NCI-H2107 treated with DMSO at 0.1 percent for 48 hours (cell line): ENCODE data around the gene ACR.
A peak's percentile ranks its signal among the peaks of the same experiment; 100 is the strongest.
"Not testable (repeated sequence)": the region's sequence is repeated elsewhere in the genome, so short reads cannot be mapped to it uniquely, and the experiment has no call there.

Experiments
- DNase-seq: peaks from one replicate; lab custom pipeline; 2025; ENCODE audit not compliant: unreplicated experiment; lab: John Stamatoyannopoulos, UW

Gene ACR

DNA sequence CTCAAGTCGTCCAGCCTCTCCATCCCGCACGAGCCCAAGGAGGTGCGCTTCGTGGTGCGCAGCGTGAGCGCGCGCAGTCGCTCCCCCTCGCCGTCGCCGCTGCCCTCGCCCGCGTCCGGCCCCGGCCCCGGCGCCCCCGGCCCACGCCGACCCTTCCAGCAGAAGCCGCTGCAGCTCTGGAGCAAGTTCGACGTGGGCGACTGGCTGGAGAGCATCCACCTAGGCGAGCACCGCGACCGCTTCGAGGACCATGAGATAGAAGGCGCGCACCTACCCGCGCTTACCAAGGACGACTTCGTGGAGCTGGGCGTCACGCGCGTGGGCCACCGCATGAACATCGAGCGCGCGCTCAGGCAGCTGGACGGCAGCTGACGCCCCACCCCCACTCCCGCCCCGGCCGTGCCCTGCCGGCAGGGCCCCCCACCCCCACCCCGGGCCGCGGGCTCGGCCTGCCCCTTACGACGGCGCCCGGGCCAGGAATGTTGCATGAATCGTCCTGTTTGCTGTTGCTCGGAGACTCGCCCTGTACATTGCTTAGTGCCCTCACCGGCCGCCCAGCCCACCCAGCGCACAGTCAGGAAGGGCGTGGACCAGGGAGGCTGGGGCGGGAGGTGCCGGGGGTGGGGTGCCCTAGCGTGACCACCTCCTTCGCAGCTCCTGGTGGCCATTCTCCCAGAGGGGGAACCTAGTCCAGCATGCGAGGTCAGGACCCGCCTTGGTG lies 6.9 kb upstream of the ACR start:
- no peak for DNase-seq

DNA sequence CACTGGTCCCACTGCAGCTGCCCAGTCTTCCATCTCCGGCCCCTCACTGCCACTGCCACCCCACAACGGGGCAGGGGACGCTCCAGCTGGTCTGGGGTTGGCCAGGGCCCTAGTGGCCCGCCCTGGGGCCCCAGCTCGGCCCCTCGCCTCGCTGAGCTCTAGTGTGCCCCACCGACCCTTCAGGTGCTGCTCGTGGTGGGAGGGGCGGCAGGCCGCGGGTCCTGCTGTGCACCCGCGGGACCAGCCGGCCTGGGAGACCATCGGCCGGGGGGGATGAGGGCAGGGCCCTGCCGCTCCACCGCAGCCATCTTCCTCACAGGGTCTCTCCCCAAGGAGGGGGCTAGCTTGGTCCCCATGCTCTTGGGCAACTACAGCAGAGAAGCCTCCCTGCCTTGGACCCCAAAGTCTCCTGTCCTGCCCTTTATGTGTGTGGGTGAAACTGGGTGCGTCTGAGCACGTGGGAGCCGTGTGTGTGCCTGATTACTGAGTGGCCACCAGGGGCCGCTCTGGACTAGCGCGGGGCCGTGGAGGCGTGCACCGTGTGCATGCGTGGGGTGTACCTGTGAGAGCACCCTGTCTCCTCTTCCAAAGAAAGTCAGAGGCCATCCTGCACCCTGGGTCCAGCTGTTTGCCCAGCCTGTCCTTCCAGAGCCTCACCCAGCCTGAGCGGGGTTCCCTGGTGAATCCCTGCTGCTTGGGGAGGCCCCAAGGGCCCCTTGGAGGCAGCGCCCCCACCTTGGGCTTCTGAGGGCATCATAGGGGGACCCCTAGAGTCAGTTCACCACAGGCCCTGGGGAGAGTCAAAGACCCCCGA lies 6.0 kb upstream of the ACR start:
- no peak for DNase-seq

DNA sequence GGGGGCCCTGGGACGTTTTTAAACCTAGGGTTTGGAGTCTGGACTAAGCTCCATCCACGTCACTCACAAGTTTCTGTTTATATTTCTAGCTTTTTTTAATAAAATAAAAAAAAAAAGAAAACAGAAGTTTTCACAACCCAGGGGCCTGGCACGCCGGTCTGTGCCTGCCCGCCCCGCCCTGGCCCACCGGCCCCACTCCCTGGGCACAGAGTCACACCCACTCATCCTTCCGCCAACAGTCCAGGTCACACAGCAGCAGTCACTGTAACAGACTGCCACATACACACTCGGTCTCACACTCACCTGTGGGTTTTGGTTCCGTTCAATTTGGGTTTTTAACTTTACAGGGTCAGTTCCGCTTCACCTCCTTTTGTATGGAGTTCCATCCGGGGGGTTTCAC lies 5.3 kb upstream of the ACR start:
- no peak for DNase-seq

DNA sequence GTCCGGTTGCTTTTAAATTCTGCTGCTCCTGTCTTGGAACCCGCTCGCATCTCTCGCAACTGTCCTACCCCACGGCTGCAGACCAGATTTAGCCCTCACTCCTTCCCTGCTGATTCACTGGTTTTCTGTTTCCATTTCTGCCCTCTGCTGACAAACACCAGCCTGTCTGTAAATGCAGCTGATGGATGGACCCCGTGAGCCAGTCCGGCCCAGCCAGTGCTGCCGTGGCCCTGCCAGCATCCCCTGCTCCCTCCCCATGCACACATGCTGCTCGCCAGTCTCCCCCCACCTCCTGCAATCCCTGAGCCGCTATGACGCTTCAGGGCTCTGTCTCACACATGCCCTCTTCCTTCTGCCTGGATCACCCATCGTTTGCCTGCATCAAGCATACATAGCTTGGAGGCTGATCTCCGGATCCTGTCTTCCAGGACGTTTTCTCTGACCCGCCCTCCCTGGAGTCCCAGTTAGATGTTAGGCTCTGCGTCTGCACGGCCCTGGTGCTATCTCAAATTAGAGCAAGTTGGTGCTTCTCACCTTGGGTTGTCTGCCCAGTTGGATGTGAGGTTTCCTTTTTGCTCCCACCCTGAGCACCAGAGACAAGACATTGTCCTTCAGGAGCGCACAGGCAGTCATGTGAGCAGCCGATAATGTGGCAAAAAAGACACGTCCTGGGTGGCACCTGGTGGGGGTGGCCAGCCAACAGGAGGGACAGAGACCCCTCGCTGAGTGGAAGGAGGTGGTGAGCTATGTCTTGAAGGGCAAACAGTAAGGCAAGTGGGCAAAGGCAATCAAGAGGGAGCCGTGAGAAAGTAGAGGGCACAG lies 4.3 kb upstream of the ACR start:
- no peak for DNase-seq

DNA sequence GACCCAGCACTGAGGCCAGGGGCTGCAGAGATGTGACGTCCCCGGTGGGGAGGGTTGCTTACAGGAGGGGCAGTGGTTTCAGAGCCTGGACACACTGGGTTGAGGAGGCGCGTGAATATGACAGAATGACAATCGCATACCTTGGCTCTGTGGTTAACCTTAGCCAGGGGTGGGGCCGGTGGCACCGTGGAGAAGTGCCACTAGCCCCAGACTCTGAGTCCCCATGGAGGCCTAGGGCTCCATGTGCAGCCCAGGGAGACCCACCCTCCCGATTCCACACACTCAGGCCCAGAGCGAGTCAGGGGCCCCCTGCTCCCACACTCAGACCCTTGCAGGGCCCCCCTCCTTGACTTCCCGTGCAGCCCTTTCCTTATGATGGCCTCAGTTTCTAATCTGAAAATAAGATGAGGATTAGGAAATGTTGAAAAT lies 3.6 kb upstream of the ACR start:
- DNase-seq: no peak

DNA sequence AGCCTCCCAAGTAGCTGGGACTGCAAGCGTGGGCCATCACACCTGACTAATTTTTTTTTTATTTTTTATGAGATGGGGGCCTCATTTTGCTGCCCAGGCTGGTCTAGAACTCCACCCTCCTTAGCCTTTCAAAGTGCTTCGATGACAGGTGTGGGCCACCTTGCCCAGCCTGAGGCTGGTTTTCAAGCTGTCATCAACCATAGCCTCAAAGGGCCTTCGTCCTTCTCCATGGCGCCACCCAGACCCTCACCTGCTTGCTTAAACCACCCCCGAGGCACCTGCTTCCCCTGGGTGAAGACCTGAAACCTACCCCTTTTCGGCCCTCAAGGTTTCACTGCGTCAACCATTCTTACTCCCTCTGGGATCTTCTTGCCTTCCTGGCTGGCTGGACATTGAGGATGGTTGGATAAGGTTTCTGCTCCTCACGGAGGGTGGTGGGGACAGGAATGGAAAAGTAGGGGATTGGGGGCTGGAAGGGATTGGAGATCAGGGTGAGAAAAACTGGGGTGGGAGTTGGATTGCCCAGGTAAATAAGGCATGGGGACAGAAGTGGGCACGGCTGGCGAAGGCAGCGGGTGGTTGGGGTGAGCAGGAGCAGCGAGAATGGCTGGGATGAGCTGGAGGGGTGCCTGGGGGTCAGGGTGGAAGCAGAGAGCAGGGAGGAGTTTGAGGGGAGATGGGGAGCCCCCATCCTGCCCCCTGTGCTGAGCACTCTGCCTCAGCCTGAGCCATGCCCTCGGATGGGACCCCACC lies 2.8 kb upstream of the ACR start:
- no peak for DNase-seq

DNA sequence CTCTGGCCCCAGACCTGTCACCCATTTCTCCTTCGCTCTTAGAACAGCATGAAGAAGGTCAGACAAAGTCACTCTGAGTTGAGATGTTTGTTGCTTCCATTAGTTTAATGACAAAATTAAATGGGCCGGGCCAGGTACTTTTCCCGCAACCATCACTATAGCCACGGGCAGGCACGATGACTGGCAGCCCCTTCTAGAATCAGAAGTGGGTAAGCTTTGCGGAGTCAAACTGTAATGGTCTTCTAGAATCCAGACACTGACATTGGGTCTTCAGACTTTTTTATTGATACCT lies 2.3 kb upstream of the ACR start:
- no peak for DNase-seq

DNA sequence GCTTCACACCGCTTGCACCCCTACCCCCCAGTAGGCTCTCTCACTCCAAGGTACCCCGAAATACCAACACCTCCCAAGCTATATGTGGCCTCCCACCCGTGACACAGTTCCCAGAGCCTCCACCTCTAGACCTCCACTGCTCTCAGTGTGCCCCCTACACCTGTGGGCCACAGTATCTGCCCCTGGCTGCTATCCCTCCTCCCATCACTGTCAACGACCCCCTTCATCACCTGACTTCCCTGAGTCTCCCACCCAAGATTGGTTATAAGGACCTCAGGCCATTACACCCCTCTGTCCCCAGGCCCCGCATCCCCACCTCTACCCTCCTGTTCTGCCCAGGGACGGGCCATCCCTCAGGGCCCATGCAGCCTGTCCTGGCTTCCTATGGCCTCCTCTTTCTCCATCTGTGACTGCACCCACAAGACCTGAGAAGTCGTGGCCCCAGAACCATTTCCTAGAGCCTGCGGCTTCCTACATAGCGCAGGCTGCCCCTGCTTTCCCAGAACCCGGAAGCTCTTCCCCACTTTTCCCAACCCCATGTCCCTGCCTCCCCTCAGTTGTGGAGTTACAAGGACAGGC lies 734 bp downstream of the ACR start:
- DNase-seq: no peak

DNA sequence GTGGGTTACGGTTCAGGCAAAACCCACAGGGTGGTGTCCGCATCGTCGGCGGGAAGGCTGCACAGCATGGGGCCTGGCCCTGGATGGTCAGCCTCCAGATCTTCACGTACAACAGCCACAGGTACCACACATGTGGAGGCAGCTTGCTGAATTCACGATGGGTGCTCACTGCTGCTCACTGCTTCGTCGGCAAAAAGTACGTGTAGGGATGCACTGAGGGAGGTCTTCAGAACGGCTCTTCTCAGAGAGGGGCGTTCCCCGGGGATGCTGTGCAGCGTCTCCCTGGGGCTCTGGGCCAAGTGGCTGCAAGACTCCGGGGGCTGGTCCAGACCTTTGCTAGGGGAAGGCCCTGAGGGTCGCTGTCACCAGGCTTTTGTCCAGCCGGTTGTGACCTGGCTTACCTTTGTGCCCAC lies 1.3 kb downstream of the ACR start:
- no peak for DNase-seq

DNA sequence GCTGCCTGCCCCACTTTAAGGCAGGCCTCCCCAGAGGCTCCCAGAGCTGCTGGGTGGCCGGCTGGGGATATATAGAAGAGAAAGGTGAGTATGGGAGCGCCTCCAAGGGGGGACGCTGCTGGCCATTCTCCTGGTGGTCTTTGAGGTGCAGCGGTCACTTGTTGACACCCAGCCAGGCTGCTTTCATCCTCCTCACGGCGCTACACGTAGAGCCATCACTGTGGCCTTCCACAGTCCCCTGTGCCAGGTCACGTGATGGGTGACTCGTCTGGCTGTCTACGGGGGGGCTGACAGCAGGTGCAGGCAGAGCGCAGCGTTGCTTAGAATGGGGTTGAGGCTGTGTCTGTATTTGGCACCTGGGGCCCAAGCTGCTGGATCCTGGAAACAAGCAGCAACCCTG lies 1.9 kb downstream of the ACR start:
- peak; percentile 66 for DNase-seq

DNA sequence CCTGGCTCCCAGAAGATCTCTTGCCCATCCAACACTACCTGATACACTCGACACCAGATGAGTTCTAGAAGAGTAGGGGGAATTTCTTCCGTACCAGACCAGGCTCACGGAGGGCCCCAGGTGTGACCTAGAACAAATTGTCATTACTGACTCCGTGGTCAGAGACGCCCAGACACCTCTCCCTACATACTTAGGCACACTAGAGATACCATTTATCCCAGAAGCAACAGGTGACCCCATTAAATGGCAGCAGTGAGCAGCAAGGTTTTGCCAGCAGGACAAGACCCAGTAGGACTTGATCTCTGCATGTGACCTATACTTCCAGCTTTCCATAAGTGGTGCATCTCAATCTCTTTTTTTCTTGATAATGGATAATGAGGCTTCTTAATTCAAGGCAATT lies 2.7 kb downstream of the ACR start:
- not testable (repeated sequence) for DNase-seq

DNA sequence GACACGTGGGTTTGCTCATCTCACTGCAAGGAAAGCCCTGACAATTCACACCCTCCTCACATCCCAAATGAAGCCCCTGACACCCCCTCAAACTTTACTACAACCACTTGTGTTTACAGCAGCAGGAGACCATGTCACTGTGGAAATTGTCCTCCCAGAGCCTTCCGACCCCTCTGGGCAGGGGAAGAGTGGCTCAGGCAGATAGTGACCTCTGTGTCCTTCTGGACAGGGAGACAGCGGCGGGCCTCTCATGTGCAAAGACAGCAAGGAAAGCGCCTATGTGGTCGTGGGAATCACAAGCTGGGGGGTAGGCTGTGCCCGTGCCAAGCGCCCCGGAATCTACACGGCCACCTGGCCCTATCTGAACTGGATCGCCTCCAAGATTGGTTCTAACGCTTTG lies 6.4 kb downstream of the ACR start:
- DNase-seq: not testable (repeated sequence)

DNA sequence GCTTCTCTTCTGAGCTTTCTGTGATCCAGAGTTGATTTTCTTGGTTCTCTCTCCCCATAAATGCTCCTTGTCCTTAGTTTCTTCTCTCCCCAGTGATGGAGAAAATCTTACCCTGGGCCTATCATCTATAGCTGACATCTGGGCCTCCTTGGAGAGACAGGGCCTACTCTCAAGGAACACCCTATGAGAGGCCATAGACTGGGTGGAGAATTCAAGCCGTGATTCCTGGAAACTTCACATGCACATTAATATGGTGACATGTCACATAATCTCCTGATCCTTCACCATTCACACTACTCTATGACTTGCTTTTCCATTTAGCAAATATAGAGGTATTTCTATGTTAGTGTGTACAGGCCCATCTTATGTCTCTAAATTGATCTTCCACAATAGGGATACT lies 9.5 kb downstream of the ACR start:
- DNase-seq: not testable (repeated sequence)

DNA sequence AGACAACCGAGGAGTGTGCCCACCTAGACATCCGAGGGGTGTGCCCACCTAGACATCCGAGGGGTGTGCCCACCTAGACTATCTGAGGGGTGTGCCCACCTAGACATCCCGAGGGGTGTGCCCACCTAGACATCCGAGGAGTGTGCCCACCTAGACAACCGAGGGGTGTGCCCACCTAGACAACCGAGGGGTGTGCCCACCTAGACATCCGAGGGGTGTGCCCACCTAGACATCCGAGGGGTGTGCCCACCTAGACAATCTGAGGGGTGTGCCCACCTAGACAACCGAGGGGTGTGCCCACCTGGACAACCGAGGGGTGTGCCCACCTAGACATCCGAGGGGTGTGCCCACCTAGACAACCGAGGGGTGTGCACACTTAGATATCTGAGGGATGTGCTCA lies 10.6 kb downstream of the ACR start:
- DNase-seq: not testable (repeated sequence)

DNA sequence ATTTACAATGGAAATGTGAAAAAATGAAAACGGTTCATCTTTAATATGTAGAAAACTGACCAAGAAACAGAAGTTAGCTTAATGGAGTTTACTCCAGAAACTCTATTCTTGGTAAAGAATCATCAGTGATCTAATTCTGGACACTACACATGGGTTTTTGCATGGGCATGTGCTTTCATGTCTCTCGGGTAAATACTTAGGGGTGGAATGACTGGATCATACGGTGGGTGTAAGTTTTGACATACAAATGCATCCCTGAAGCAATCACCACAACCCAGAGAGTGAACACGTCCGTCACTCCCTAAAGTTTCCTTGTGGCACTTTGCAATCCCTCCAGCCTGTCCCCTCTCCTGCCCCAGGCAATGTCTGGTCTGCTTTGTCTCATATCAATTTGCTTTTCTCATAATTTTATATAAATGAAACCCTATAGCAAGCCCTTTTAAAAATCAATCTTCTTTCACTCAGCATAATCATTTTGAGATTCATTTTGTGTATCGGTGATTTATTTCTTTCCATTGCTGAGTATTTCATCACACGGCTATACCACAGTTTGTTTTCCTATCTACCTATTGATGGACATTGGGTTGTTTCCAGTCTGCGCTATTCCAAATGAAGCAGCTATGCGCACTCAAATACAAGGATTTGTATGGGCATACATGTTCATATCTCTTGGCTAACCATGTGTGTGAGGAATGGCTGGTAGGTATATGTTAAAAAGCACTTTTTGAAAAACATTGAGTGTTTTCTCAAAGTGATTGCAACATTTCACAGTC lies 11.5 kb downstream of the ACR start:
- not testable (repeated sequence) for DNase-seq

DNA sequence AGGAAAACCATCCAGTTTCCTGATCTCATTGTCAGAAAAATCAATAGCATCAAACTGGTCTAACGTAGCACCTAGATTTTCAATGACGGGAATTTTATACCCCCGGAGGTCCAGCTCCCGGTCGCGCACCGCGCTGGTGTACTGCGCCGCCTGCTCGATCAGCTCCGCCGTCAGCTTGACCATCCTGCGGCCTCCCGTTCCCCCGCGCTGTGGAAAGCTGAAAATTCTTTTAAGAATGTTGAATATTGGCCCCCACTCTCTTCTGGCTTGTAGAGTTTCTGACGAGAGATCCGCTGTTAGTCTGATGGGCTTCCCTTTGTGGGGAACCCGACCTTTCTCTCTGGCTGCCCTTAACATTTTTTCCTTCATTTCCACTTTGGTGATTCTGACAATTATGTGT lies 17.2 kb downstream of the ACR start:
- not testable (repeated sequence) for DNase-seq

DNA sequence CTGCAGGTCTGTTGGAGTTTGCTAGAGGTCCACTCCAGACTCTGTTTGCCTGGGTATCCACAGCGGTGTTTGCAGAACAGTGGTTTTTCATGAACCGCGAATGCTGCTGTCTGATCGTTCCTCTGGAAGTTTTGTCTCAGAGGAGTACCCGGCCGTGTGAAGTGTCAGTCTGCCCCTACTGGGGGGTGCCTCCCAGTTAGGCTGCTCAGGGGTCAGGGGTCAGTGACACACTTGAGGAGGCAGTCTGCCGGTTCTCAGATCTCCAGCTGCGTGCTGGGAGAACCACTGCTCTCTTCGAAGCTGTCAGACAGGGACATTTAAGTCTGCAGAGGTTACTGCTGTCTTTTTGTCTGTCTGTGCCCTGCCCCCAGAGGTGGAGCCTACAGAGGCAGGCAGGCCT lies 18.4 kb downstream of the ACR start:
- not testable (repeated sequence) for DNase-seq

DNA sequence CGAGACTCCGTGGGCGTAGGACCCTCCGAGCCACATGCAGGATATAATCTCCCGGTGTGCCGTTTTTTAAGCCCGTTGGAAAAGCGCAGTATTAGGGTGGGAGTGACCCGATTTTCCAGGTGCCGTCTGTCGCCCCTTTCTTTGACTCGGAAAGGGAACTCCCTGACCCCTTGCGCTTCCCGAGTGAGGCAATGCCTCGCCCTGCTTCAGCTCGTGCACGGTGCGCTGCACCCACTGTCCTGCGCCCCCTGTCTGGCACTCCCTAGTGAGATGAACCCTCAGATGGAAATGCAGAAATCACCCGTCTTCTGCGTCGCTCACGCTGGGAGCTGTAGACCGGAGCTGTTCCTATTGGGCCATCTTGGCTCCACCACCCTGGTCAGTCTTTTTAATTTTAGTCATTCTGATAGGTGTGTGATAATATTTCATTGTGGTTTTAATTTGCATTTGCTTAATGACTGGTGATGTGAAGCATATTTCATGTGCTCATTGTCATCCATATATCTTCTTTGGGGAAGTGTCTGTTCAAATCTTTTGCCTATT lies 19.0 kb downstream of the ACR start:
- DNase-seq: not testable (repeated sequence)

DNA sequence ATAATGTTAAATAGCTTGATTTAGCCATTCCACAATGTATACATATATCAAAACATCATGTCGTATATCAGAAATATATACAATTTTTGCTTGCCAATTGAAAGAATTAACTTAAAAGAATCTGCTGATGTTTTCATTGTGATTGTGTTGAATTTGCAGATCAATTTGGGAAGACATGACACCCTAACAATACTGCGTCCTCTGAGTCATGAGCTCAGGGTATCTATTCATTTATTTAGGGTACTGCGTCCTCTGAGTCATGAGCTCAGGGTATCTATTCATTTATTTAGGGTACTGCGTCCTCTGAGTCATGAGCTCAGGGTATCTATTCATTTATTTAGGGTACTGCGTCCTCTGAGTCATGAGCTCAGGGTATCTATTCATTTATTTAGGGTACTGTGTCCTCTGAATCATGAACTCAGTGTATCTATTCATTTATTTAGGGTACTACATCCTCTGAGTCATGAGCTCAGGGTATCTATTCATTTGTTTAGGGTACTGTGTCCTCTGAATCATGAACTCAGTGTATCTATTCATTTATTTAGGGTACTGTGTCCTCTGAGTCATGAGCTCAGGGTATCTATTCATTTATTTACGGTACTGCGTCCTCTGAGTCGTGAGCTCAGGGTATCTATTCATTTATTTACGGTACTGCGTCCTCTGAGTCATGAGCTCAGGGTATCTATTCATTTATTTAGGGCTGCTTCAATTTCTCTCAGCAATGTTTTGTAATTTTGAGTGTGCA lies 21.8 kb downstream of the ACR start:
- DNase-seq: not testable (repeated sequence)
